RWPE2 (cell line): ENCODE data around the gene CACNA1E.

ENCODE experiments used
- ATAC-seq: fragments of 200-7000 bp; cut with Tn5 transposase; 3 replicates; pipeline ENCODE4 v1.9.1; 2021; ENCODE audit warnings: low read depth
- DNase-seq: peaks from one replicate; pipeline ENCODE4 v3.0.0-alpha.2; 2020; ENCODE audit warnings: low spot score
- H3K27ac ChIP-seq: fragments of 450-650 bp; 2 replicates; pipeline ENCODE4 v1.5.1; 2017; ENCODE audit warnings: mild to moderate bottlenecking; ENCODE audit not compliant: poor library complexity, severe bottlenecking
- H3K27me3 ChIP-seq: fragments of 250-450 bp; sonication (Bioruptor Pico); 2 replicates; pipeline ENCODE4 v1.5.1; 2021; ENCODE audit warnings: mild to moderate bottlenecking, moderate library complexity; ENCODE audit not compliant: insufficient read depth, poor library complexity, severe bottlenecking
- H3K36me3 ChIP-seq: fragments of 250-450 bp; sonication (Bioruptor Pico); 2 replicates; pipeline ENCODE4 v1.5.1; 2020; ENCODE audit warnings: low read depth, mild to moderate bottlenecking, moderate library complexity
- H3K4me1 ChIP-seq: fragments of 250-450 bp; sonication (Bioruptor Pico); 2 replicates; pipeline ENCODE4 v1.5.1; 2021; ENCODE audit warnings: mild to moderate bottlenecking, moderate library complexity; ENCODE audit not compliant: insufficient read depth, poor library complexity, severe bottlenecking
- H3K4me3 ChIP-seq: fragments of 250-450 bp; sonication (Bioruptor Pico); 2 replicates; pipeline ENCODE4 v1.5.1; 2021; ENCODE audit warnings: mild to moderate bottlenecking, moderate library complexity; ENCODE audit not compliant: severe bottlenecking
- H3K9me3 ChIP-seq: fragments of 250-450 bp; sonication (Bioruptor Pico); 2 replicates; pipeline ENCODE4 v1.5.1; 2021; ENCODE audit warnings: mild to moderate bottlenecking, moderate library complexity; ENCODE audit not compliant: severe bottlenecking
- TF ChIP-seq, protein P1 (sequence below): fragments of 450-650 bp; IDR thresholded peaks from one replicate; pipeline ENCODE4 v1.5.1; 2017; ENCODE audit warnings: mild to moderate bottlenecking, moderate library complexity; ENCODE audit not compliant: poor library complexity, severe bottlenecking

CACNA1E gene

GRCh38 chr1:181493885-181494284 is 10.6 kb downstream of the CACNA1E start:
- Histone ChIP-seq H3K4me3 (no peak overlapping the region), H3K4me1 (no peaks in the 10 kb centered on the region), H3K27ac (no peak overlapping the region), H3K36me3 (no peaks in the 10 kb centered on the region), H3K27me3 (peaks cover 9% of the 10 kb centered on the region), H3K9me3 (no peaks in the 10 kb centered on the region)
- DNase-seq (no peak), ATAC-seq (no peak)
- TF ChIP-seq, protein P1, sequence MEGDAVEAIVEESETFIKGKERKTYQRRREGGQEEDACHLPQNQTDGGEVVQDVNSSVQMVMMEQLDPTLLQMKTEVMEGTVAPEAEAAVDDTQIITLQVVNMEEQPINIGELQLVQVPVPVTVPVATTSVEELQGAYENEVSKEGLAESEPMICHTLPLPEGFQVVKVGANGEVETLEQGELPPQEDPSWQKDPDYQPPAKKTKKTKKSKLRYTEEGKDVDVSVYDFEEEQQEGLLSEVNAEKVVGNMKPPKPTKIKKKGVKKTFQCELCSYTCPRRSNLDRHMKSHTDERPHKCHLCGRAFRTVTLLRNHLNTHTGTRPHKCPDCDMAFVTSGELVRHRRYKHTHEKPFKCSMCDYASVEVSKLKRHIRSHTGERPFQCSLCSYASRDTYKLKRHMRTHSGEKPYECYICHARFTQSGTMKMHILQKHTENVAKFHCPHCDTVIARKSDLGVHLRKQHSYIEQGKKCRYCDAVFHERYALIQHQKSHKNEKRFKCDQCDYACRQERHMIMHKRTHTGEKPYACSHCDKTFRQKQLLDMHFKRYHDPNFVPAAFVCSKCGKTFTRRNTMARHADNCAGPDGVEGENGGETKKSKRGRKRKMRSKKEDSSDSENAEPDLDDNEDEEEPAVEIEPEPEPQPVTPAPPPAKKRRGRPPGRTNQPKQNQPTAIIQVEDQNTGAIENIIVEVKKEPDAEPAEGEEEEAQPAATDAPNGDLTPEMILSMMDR: no peak

DNA sequence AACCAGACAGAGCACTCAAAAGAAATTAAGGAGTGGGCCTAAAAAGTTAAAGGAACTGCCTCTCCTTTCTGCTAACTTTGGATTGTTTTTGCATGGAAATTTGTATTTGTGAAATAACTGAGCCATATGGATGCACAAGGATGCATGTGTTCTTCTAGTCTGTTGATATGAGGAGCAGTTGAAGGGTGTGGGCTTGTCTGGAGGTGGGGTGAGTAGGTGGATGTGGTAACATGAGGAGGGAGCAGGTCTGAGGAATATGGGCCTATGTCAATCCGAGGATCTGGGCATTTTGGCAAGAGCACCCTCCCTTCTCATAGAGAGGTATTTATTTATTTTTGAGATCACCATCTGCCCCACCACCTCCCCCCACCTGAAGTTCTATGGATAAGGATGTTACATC is 13.4 kb downstream of the CACNA1E start:
- H3K27ac ChIP-seq: no peak overlapping the region
- ATAC-seq: no peak
- H3K9me3 ChIP-seq: no peaks in the 10 kb centered on the region
- no peak overlapping the region for H3K4me3 ChIP-seq
- no peak for DNase-seq
- TF ChIP-seq, protein P1: no peak
- H3K36me3 ChIP-seq: no peaks in the 10 kb centered on the region
- peaks cover 2% of the 10 kb centered on the region for H3K27me3 ChIP-seq
- no peaks in the 10 kb centered on the region for H3K4me1 ChIP-seq

DNA sequence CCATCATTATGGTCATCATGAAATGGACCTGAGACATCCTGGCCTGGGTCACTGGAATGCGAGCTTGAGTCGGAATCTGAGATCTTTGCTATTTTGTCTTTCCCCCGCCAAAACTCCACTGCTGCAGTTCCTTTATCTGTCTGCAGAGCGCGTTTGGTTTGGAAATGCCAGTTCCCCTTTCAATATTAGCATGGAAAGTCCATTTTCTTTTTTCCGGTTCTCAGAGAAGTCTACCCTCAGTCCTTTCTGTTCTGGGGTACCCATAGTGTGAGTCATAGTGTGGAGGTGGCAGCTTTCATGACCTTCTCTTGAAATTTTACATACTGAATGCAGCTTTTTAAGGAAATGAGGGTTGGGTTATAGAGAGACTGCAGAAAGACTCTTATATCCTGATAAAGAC is 14.6 kb downstream of the CACNA1E start:
- Histone ChIP-seq H3K9me3 (no peaks in the 10 kb centered on the region), H3K36me3 (no peaks in the 10 kb centered on the region), H3K27ac (no peak overlapping the region), H3K27me3 (no peaks in the 10 kb centered on the region), H3K4me1 (no peaks in the 10 kb centered on the region), H3K4me3 (no peak overlapping the region)
- TF ChIP-seq, protein P1: no peak
- DNase-seq (no peak), ATAC-seq (no peak)

GRCh38 chr1:181499825-181500224 is 16.5 kb downstream of the CACNA1E start:
- Histone ChIP-seq H3K9me3 (no peaks in the 10 kb centered on the region), H3K27ac (no peak overlapping the region), H3K36me3 (no peaks in the 10 kb centered on the region), H3K4me3 (no peak overlapping the region), H3K27me3 (no peaks in the 10 kb centered on the region), H3K4me1 (no peaks in the 10 kb centered on the region)
- ATAC-seq (no peak), DNase-seq (no peak)
- TF ChIP-seq, protein P1: no peak

DNA sequence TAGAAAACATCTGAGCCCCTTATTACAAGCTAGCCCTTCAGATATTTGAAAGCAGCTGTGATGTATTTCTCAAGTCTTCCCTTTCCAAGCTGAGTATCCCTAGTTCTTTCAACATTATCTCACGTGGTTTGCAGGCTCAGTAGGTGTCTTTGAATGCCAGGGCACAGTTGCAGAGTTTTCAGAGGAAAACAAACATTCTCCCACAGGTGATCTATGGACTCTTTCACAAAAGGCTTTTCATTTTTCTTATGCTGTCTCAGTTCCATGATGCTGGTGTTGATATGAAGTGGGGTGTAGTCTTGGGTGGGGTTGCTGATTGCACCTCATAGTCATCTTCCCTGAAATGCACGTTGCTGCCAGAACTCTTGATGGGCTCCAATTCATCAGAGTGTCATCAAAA is 17.3 kb downstream of the CACNA1E start:
- DNase-seq (no peak), ATAC-seq (no peak)
- Histone ChIP-seq H3K36me3 (no peaks in the 10 kb centered on the region), H3K4me3 (no peak overlapping the region), H3K27me3 (no peaks in the 10 kb centered on the region), H3K4me1 (no peaks in the 10 kb centered on the region), H3K27ac (no peak overlapping the region), H3K9me3 (no peaks in the 10 kb centered on the region)
- TF ChIP-seq, protein P1: no peak
